Activated T-cell treated with anti-CD3 and anti-CD28 coated beads, Interleukin-2, amount 50 U/mL, for 1 hour (primary cell): ENCODE data around the gene TMEM200A.

Source experiments
- DNase-seq: peaks from one replicate; pipeline ENCODE4 v3.0.0-alpha.2; 2020

The TMEM200A gene

DNA sequence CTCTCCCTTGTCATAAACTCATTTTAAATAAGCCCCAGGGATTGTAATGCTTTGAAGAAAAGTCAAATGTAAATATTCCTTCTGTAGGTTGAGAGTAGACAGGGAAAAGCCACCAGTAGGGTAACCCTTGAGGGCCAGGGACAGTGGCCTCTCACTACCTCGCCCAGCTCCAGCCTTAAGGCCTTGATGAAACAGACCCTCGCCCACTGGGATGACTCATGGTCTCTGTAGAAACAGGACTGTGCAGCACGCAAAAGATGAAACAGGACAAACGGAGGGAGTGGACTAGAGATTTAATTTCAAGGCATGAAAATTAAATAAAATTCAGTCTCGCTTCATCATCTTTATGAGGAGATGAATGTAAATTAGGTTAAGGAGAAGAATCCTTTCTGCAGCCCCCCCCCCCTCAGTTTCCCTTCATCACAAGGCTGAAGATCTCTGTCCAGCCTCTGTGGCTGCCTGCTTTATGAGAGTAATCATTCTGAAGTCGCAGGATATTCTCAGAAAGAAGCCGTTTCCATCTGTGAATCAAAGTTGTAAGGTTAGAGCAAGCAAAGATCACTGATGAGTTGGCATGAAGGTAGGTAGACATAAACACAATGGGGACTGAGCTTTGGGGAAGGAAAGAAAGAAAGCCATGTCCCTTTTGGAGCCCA is 60.4 kb downstream of the TMEM200A start:
- DNase-seq: no peak

- DNase-seq: no peak
Measured at GRCh38 chr6:130431346-130431852, 65.6 kb downstream of the TMEM200A start.

- no peak for DNase-seq
Measured at GRCh38 chr6:130432838-130433237, 67.0 kb downstream of the TMEM200A start.

- no peak for DNase-seq
Measured at GRCh38 chr6:130434174-130434873, 68.5 kb downstream of the TMEM200A start.

- DNase-seq: no peak
Measured at GRCh38 chr6:130435181-130435580, 69.4 kb downstream of the TMEM200A start.

DNA sequence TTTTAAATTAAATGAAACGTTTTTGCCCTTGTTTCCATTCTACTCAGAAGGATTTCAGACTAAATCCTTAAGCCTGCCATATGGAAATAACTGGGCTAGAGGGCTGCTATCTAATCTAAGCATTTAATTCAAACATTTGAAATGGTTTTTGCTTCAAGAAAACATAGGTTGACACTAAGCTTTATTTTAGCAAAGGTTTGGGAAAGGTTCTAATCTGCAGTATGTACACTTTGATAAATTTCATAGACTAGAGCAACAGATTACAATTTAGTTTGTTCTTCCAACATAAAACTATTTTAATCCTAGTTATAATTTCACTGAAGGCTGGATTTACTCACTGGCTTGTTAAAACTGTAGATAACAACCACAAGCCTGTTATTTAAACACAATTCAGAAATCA is 72.1 kb downstream of the TMEM200A start:
- no peak for DNase-seq

- no peak for DNase-seq
Measured at GRCh38 chr6:130447374-130447773, 81.6 kb downstream of the TMEM200A start.

GRCh38 chr6:130452336-130452735 is 86.5 kb downstream of the TMEM200A start:
- no peak for DNase-seq

GRCh38 chr6:130453230-130453629 is 87.4 kb downstream of the TMEM200A start:
- DNase-seq: no peak

DNA sequence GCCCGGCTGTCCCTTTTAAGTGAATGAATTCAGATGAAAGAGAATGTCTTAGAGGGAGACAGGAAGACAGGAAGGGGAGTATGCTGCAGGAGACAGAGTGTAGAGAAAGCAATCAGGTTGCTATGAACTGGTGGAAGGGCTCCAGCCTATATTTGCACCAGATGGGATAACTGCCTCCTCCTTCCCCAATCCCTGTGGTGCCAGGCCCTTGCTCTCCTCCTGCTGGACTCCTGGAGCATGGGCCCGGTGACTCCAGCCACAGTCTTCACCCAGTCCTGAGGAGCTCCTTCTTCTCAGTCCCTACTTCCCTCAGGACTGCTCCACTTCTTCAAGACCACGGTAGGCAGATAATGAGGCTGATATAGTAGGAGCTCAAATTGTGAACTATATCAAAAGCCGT is 91.8 kb downstream of the TMEM200A start:
- DNase-seq: no peak

- DNase-seq: no peak
Measured at GRCh38 chr6:130459316-130459715, 93.5 kb downstream of the TMEM200A start.

GRCh38 chr6:130460934-130461333 is 95.1 kb downstream of the TMEM200A start:
- no peak for DNase-seq

DNA sequence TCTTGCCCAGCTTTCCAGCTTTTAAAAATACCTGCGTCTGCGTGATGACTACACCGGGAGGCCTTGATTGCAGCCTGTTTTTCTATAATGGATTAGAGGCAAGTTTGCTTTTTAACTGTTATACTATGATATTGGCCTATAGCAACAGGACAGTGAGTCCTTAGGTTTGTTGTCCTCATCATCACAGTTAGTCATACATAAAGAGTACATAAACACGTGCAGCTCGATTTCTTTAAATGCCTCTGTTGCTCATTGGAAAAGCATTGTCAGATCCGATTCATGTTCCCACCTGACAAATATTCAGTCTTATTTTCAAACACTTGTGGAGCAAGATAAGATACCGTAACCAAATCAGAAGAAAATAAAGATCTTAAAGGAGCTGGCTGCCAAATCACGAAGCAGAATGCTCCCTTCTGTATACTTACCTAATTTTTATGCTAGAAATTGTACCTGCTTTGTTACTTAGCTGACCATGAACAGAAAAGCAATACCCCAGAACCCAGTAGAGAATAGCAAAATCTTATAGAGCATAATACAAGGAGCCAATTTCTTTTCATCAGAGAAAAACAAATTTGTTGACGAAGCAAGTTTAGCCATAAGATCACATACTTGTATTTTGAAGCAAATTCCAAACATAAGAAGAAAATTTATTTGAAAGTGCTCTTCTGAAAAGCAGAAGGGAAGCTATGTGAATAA is 100.4 kb downstream of the TMEM200A start:
- DNase-seq: no peak

DNA sequence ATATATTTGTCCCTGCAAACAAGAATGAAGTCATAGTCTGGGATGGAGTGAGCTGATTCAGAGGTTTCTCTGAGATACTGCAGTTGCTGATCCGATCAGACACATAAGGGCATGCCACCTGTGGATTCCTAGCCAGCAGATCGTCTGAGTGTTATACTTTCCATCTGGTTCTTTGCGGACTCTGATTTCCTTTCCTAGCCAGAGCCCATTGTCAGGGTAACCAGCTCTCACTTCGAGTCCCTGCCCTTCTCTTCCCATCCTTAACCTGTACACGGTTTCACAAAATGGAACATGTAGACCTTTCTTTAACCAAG is 100.9 kb downstream of the TMEM200A start:
- no peak for DNase-seq

DNA sequence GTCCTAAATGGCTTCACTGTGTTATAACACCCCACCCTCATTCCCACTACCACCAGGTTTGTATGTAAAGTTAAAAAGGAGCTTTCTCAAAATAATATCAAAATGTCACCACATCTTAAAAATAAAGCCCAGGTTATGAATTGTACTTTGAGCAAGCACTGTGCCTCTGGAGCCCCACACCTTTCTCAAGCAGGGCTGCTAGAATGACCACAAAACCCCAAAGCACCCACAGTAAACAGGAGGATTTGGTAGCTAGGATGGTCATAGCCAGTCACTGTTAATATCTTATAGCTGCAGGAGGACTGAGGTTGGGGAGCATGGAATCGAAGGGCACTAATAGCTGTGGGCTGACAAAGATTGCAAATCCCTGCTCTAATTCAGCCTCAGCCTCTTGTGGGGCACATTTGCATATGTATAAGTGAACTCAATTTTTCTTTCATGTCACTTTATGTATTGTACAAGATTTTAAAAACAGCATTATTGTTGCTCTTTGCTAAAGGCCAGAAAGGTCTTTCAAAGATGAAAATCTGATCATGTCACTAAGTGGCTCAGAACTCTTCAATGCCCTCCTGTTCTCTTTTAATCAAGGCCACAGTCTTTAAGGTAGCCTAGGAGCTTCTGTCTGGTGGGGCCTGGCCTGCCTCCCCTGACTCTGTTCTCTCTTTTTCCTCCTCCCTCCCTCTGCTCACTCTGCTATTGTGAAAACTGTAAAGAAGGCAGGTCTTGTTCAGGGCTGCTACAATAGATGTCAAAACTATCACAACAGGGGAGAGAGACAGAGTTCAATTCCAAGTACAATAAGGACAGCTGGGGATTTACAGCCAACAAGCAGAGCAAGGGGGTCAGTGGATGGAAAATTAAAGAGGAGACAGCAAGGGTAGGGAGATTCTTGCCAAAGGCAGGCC is 101.6 kb downstream of the TMEM200A start:
- DNase-seq: no peak

DNA sequence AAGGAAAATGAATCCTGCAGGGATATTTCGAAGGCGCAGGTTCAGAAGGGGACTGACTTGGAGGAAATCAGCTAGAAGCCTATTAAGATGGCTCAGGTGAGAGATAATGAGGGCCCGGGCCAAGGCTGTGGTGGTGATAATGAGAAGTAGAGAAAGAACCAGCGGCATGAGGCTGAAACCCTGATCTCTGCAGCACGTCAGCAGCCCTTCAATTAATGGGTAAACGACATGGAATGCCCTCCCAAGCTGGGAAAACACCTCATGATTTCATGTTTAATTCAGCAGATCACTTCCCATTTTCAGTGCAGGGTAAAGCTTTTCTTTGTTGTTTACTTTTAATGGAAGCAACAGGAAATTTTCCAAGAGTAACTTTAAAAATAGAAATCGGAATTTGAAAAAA is 104.9 kb downstream of the TMEM200A start:
- no peak for DNase-seq

DNA sequence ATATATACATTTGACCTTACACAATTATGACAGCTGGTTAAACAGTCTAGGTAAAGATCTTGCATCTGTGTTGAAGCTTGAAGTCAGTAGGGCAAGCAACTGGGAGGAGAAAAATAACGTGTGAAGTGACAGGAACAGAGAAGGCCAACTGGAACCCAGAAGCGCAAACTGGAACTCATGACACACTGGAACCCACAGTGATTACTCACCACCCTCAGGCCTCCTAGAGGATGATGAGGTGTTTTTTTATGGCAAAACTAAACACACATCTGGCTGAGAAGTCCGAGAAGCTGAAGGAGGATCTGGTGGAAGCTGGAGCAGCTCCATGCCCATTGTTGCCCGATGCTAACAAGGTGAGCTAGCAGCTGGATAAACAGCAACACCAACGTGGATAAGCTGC is 108.1 kb downstream of the TMEM200A start:
- no peak for DNase-seq

DNA sequence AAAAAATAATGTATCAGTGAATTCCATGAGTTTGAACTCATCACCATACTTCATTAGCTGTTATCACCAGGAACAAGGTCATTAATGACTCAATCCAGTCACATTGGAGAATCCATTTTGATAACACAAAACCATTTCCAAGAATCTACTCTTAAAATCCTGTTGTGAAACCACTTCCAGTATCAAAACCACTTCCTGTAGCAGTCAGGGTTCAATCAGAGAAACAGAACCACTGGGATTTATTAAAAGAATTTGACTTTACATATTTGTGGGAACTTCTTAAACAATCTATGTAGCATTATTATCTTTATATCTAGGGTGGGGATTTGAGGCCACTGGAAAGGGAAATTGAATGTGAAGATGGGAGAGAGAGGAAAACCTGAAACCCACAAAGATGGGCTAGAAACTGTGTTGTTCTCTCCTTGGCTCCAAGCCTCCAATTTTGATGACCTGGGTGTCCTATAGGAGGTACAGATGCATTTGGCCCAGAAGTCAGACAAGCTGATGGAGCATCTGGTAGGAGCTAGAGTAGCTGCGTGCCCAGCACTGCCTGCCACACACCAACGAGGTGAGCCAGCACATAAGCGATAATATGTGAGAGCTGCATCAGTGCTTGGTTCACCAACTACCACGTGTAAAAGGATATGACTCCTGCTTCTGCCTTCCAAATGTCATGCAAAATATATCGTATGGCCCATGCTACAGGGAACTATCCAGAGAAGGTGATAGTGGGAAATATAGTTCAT is 117.0 kb downstream of the TMEM200A start:
- DNase-seq: no peak

DNA sequence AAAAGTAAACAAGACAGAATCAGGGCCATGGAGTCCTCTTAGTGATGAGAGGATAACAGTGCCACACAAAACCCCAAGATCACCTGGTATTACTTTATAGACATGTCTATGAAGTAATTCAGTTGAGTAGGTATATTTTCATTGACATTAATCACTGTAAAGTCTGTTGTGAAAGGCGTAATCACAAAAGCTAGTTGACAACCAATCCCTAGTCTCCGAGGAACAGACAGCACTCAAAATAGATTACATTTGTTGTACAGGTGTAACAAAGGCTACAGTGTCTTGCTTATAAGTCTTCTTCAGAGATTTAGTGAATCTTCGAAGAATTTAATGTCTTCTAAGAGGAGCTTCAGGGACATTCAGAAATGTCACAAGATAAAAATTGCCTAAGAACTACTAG is 120.1 kb downstream of the TMEM200A start:
- no peak for DNase-seq

DNA sequence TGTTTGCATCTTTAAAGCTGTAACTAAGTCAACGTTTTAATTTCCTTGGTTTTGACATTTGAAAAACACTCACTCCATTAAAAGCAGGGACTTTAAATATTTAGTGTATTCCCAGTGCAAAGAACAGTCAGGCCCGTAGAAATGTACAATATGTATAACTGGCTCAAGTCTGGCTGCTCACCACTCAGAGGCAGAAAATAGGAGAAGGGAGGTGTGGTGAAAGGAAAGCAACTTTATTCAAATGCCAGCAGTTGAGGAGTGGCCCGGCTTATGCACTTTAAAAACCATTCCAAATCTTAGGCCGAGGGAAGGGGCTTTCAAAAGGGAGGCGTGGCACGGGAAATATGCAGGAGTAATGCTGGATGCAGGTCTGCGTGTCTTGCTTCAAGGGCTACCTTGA is 120.6 kb downstream of the TMEM200A start:
- no peak for DNase-seq

- DNase-seq: no peak
Measured at GRCh38 chr6:130489514-130489913, 123.7 kb downstream of the TMEM200A start.
